GM12878 (cell line): ENCODE data around the gene NPAS2. TPM values are rescaled to one million over a fixed set of nuclear protein-coding genes. Genes with fewer than 3 reads are reported as not detected.

Experiments
- ATAC-seq: fragments of 200-7000 bp; cut with Tn5 transposase; 3 replicates; pipeline ENCODE4 v1.9.1; 2020; ENCODE audit warnings: mild to moderate bottlenecking, moderate library complexity
- BruUV-seq: library from RNA; stranded (reverse); fragments of 400-500 nt; replicated peaks from 2 replicates; lab custom pipeline; 2021; lab: Mats Ljungman, UMichigan
- CTCF ChIA-PET: fragments of 300-600 bp; sonication (Branson Sonifier 250); formaldehyde crosslinking; extraction: SDS; loops from one replicate; lab custom pipeline; 2021; ENCODE audit warnings: inconsistent platforms; lab: Yijun Ruan, JAX
- POLR2A ChIA-PET: fragments of 350-600 bp; formaldehyde crosslinking; extraction: SDS; loops from one replicate; lab custom pipeline; 2021; ENCODE audit warnings: inconsistent platforms; lab: Charles Lee
- RAD21 ChIA-PET: fragments of 300-600 bp; sonication (Branson Sonifier 250); formaldehyde crosslinking; loops from one replicate; lab custom pipeline; 2023; ENCODE audit warnings: antibody characterized with exemption; ENCODE audit not compliant: unreplicated experiment; lab: Charles Lee
- SMC1A ChIA-PET: fragments of 300-600 bp; sonication (Branson Sonifier 250); formaldehyde crosslinking; loops from one replicate; lab custom pipeline; 2023; ENCODE audit not compliant: unreplicated experiment, uncharacterized antibody; lab: Charles Lee
- DNase-seq: peaks from one replicate; pipeline ENCODE4 v3.0.0-alpha.2; 2011; ENCODE audit warnings: low read depth, low spot score
- FAIRE-seq: peaks from 3 replicates; lab custom pipeline; 2011; peaks lifted over from hg19 to GRCh38; lab: Jason Lieb, UNC
- H2AFZ ChIP-seq: 2 replicates; pipeline ENCODE4 v1.6.0; 2011; ENCODE audit warnings: low read depth, low read length, control low read depth; ENCODE audit not compliant: control insufficient read depth
- H3K27ac ChIP-seq: 2 replicates; pipeline ENCODE4 v1.5.1; 2011; ENCODE audit warnings: control low read depth; ENCODE audit not compliant: control insufficient read depth, insufficient read depth
- H3K27me3 ChIP-seq, 2 experiments: replicated peaks in 1 of 2; 2 replicates each; pipeline versions ENCODE4 v1.6.0 to v1.6.1; 2011; ENCODE audit warnings: low read length in 1 of 2; ENCODE audit not compliant: control insufficient read depth in 2 of 2, insufficient read depth in 2 of 2
- H3K36me3 ChIP-seq, 2 experiments: 2 replicates each; pipeline ENCODE4 v1.5.1; 2011; ENCODE audit warnings: low read length in 1 of 2; ENCODE audit not compliant: control insufficient read depth in 2 of 2, insufficient read depth in 2 of 2
- H3K4me1 ChIP-seq: 2 replicates; pipeline ENCODE4 v1.6.1; 2011; ENCODE audit warnings: mild to moderate bottlenecking, low read length, moderate library complexity, mixed read lengths; ENCODE audit not compliant: control insufficient read depth, insufficient read depth
- H3K4me2 ChIP-seq: 2 replicates; pipeline ENCODE4 v1.6.0; 2011; ENCODE audit warnings: control low read depth; ENCODE audit not compliant: control insufficient read depth, insufficient read depth
- H3K4me3 ChIP-seq: fragments of 200-600 bp; sonication (generic); 2 replicates; pipeline ENCODE4 v1.5.1; 2016
- H3K79me2 ChIP-seq: 2 replicates; pipeline ENCODE4 v1.6.0; 2011; ENCODE audit warnings: low read length; ENCODE audit not compliant: control insufficient read depth, insufficient read depth
- H3K9ac ChIP-seq: 2 replicates; pipeline ENCODE4 v1.8.0; 2011; ENCODE audit warnings: low read length, control low read depth, mixed read lengths; ENCODE audit not compliant: control insufficient read depth, insufficient read depth
- H3K9me3 ChIP-seq: replicated peaks from 3 replicates; pipeline ENCODE4 v1.5.1; 2011; ENCODE audit warnings: mild to moderate bottlenecking, low read length; ENCODE audit not compliant: control insufficient read depth, insufficient read depth
- H4K20me1 ChIP-seq: 2 replicates; pipeline ENCODE4 v1.6.0; 2011; ENCODE audit not compliant: control insufficient read depth, insufficient read depth
- POLR2AphosphoS5 ChIP-seq: IDR thresholded peaks from 2 replicates; pipeline ENCODE4 v1.6.1; 2011; ENCODE audit warnings: mild to moderate bottlenecking, low read length, inconsistent platforms
- RFX5 ChIP-seq: IDR thresholded peaks from 2 replicates; pipeline ENCODE4 v1.6.1; 2011; ENCODE audit warnings: low read depth, low read length, improper control_type of control experiment
- STAT1 ChIP-seq: fragments of 450-650 bp; conservative IDR thresholded peaks from 2 replicates; pipeline ENCODE4 v1.6.1; 2014; ENCODE audit warnings: antibody characterized with exemption, mild to moderate bottlenecking
- WGBS: methylation state at CpG from one replicate; pipeline ENCODE4 v1.1.6; 2016; ENCODE audit warnings: low lambda C conversion rate; ENCODE audit not compliant: insufficient replicate concordance, insufficient coverage; ENCODE audit errors: missing lambda C conversion rate; 5-methylcytosine and 5-hydroxymethylcytosine counted together
- in situ Hi-C: fragments of 300-500 bp; cut with MboI; formaldehyde crosslinking; loops from 9 replicates; pipeline ENCODE4 v1.14.3; 2018; ENCODE audit warnings: mixed read lengths
- intact Hi-C: fragments of 100-400 bp; cut with micrococcal nuclease; formaldehyde crosslinking; loops from one replicate; pipeline ENCODE4 v1.14.2; 2022; ENCODE audit not compliant: unreplicated experiment
- polyA plus RNA-seq, 11 experiments: library from polyadenylated mRNA; depleted of rRNA in 4 of 11; unstranded in 6 of 11; stranded (reverse) in 5 of 11; fragments of >200 nt; fragmentation: Nextera tagmentation in 4 of 11; fragmentation: Illumina TruSeq in 1 of 11; extraction: Ambion mirVana in 4 of 11; extraction: Trizol in 1 of 11; gene quantifications; 1 replicate in 1 of 11; 2 replicates in 10 of 11; pipeline versions ENCODE4 v1.2.1 to v1.2.3, GENCODE V29; 2011 to 2016; ENCODE audit warnings: inconsistent platforms in 2 of 11, missing spikeins in 2 of 11, low read depth in 1 of 11
- total RNA-seq, 4 experiments: library from RNA; depleted of rRNA in 3 of 4; stranded (reverse); fragments of >200 nt in 3 of 4; fragmentation: Illumina TruSeq in 1 of 4; extraction: Trizol in 1 of 4; gene quantifications; 2 replicates each; pipeline versions ENCODE4 v1.2.1 to v1.2.3, GENCODE V29; 2013 to 2021
- TF ChIP-seq, protein P1 (sequence below): fragments of 450-650 bp; IDR thresholded peaks from 2 replicates; pipeline ENCODE4 v1.6.1; 2017; ENCODE audit warnings: low read depth, mild to moderate bottlenecking, moderate library complexity
- TF ChIP-seq, protein P2 (sequence below): fragments of 150-350 bp; IDR thresholded peaks from 2 replicates; pipeline ENCODE4 v1.6.1; 2016; ENCODE audit warnings: low read depth, low read length
- TF ChIP-seq, protein P3 (sequence below): fragments of 450-650 bp; IDR thresholded peaks from 2 replicates; pipeline ENCODE4 v1.6.1; 2018; ENCODE audit warnings: mild to moderate bottlenecking, low read depth, moderate library complexity; ENCODE audit not compliant: partially characterized antibody
- TF ChIP-seq, protein P4 (sequence below): IDR thresholded peaks from 2 replicates; pipeline ENCODE4 v1.6.1; 2011; ENCODE audit warnings: mild to moderate bottlenecking, low read depth, low read length, moderate library complexity; ENCODE audit not compliant: insufficient replicate concordance

The NPAS2 gene
- total and polyA plus RNA-seq, 10 of the 15 experiments (the other 5 are each of a cell fraction or from before 2014, with no cell fraction given), result 0.08 TPM; not detected in 9

DNA sequence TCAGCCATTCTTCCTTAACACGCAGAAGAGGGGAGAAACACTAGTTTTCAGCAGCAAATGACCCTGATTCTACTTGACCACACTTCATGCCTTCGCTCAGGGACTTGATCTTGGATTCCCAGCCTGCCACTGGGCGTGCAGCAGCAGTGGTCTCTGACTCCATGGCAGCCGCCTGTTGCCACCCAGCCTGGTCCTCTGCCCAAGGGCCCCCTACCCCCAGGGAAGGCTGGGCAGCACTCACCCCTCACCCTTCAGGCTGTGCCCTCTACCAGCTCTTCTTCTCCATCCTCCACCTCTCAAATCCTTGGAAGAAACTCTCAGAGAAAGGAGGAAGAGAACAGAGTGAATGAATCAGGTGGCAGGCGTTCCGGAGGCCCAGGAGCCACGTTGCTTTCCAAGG is 150.1 kb downstream of the NPAS2 start:
- ChIA-PET CTCF (no interaction called here), RAD21 (no interaction called here), POLR2A (no interaction called here), SMC1A (no interaction called here)
- no peaks in the 10 kb centered on the region for H3K79me2 ChIP-seq
- intact Hi-C loops (no loop called here), in situ Hi-C loops (no loop called here)
- 15% methylated on average over 7 of the region's 7 CpGs for WGBS
- ATAC-seq (no peak), FAIRE-seq (no peak), DNase-seq (no peak)
- H4K20me1 ChIP-seq, result no peaks in the 10 kb centered on the region
- no peaks in the 10 kb centered on the region for H3K36me3 ChIP-seq
- no peak overlapping the region for H3K4me2 ChIP-seq
- H3K27me3 ChIP-seq, result peaks cover 1 to 2% of the 10 kb centered on the region in 2 experiments
- H3K4me3 ChIP-seq, result no peak overlapping the region
- H3K9ac ChIP-seq, result no peak overlapping the region
- no peak overlapping the region for H3K27ac ChIP-seq
- BruUV-seq, result no TSS peak
- TF ChIP-seq STAT1 (no peak), RFX5 (no peak), POLR2AphosphoS5 (no peak)
- TF ChIP-seq, all 136 proteins: peak for 0
- Histone ChIP-seq H2AFZ (no peak overlapping the region), H3K4me1 (no peaks in the 10 kb centered on the region), H3K9me3 (no peaks in the 10 kb centered on the region)

DNA sequence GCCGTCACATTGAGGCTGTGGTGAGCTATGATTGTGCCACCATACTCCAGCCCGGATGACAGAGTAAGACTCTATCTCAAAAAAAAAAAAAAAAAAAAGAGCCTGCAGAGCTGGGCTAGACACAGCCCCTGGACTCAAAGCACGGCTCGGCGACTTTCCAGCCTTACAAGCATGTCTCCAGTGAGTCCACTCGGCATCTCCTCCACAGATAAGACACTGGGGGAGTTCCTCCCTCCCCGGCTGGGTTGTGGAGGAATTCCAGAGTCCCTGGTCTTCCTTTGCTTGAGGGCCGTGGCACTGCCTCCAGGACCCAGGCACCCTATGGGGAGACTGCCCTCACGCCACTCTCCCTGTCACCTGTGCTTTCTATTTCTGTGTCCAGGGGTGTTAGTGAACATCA is 151.3 kb downstream of the NPAS2 start:
- H3K27ac ChIP-seq, result no peak overlapping the region
- no peak overlapping the region for H3K9ac ChIP-seq
- no peaks in the 10 kb centered on the region for H3K36me3 ChIP-seq
- ChIA-PET POLR2A (no interaction called here), CTCF (interaction anchor here (1.0 kb wide), 1 partner anchor 361 kb away, joined by 3 read pairs; no protein-coding TSS in a partner anchor), SMC1A (interaction anchor here (0.7 kb wide), 1 partner anchor 754 kb away, joined by 5 read pairs; no protein-coding TSS in a partner anchor), RAD21 (no interaction called here)
- in situ Hi-C loops, result no loop called here
- DNase-seq, result no peak
- H3K4me1 ChIP-seq, result peaks cover 1% of the 10 kb centered on the region
- no peaks in the 10 kb centered on the region for H3K79me2 ChIP-seq
- no peak overlapping the region for H3K4me3 ChIP-seq
- no peak overlapping the region for H2AFZ ChIP-seq
- no peak for ATAC-seq
- H4K20me1 ChIP-seq, result no peaks in the 10 kb centered on the region
- H3K9me3 ChIP-seq, result no peaks in the 10 kb centered on the region
- intact Hi-C loops, result no loop called here
- no TSS peak for BruUV-seq
- 28% methylated on average over 8 of the region's 9 CpGs for WGBS
- H3K4me2 ChIP-seq, result no peak overlapping the region
- H3K27me3 ChIP-seq, result peaks cover 1 to 2% of the 10 kb centered on the region in 2 experiments
- no peak for FAIRE-seq
- TF ChIP-seq, protein P1, sequence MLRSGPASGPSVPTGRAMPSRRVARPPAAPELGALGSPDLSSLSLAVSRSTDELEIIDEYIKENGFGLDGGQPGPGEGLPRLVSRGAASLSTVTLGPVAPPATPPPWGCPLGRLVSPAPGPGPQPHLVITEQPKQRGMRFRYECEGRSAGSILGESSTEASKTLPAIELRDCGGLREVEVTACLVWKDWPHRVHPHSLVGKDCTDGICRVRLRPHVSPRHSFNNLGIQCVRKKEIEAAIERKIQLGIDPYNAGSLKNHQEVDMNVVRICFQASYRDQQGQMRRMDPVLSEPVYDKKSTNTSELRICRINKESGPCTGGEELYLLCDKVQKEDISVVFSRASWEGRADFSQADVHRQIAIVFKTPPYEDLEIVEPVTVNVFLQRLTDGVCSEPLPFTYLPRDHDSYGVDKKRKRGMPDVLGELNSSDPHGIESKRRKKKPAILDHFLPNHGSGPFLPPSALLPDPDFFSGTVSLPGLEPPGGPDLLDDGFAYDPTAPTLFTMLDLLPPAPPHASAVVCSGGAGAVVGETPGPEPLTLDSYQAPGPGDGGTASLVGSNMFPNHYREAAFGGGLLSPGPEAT, result no peak
- TF ChIP-seq, protein P2, sequence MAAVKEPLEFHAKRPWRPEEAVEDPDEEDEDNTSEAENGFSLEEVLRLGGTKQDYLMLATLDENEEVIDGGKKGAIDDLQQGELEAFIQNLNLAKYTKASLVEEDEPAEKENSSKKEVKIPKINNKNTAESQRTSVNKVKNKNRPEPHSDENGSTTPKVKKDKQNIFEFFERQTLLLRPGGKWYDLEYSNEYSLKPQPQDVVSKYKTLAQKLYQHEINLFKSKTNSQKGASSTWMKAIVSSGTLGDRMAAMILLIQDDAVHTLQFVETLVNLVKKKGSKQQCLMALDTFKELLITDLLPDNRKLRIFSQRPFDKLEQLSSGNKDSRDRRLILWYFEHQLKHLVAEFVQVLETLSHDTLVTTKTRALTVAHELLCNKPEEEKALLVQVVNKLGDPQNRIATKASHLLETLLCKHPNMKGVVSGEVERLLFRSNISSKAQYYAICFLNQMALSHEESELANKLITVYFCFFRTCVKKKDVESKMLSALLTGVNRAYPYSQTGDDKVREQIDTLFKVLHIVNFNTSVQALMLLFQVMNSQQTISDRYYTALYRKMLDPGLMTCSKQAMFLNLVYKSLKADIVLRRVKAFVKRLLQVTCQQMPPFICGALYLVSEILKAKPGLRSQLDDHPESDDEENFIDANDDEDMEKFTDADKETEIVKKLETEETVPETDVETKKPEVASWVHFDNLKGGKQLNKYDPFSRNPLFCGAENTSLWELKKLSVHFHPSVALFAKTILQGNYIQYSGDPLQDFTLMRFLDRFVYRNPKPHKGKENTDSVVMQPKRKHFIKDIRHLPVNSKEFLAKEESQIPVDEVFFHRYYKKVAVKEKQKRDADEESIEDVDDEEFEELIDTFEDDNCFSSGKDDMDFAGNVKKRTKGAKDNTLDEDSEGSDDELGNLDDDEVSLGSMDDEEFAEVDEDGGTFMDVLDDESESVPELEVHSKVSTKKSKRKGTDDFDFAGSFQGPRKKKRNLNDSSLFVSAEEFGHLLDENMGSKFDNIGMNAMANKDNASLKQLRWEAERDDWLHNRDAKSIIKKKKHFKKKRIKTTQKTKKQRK, result no peak
- TF ChIP-seq, protein P3, sequence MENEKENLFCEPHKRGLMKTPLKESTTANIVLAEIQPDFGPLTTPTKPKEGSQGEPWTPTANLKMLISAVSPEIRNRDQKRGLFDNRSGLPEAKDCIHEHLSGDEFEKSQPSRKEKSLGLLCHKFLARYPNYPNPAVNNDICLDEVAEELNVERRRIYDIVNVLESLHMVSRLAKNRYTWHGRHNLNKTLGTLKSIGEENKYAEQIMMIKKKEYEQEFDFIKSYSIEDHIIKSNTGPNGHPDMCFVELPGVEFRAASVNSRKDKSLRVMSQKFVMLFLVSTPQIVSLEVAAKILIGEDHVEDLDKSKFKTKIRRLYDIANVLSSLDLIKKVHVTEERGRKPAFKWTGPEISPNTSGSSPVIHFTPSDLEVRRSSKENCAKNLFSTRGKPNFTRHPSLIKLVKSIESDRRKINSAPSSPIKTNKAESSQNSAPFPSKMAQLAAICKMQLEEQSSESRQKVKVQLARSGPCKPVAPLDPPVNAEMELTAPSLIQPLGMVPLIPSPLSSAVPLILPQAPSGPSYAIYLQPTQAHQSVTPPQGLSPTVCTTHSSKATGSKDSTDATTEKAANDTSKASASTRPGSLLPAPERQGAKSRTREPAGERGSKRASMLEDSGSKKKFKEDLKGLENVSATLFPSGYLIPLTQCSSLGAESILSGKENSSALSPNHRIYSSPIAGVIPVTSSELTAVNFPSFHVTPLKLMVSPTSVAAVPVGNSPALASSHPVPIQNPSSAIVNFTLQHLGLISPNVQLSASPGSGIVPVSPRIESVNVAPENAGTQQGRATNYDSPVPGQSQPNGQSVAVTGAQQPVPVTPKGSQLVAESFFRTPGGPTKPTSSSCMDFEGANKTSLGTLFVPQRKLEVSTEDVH, result no peak
- TF ChIP-seq, protein P4, sequence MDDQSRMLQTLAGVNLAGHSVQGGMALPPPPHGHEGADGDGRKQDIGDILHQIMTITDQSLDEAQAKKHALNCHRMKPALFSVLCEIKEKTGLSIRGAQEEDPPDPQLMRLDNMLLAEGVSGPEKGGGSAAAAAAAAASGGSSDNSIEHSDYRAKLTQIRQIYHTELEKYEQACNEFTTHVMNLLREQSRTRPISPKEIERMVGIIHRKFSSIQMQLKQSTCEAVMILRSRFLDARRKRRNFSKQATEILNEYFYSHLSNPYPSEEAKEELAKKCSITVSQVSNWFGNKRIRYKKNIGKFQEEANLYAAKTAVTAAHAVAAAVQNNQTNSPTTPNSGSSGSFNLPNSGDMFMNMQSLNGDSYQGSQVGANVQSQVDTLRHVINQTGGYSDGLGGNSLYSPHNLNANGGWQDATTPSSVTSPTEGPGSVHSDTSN, result no peak
